Measurements from ENCODE around the gene METTL3. TPM values are rescaled to one million over a fixed set of nuclear protein-coding genes. Genes with fewer than 3 reads are reported as not detected.

The METTL3 gene
- total and polyA plus RNA-seq, 2 of the 4 experiments (the other 2 are of a cell fraction), result 90.6 to 109 TPM

GRCh38 chr14:21526672-21527317 is 15.7 kb upstream of the METTL3 start:
- CTCF ChIA-PET, result interaction anchor here (0.6 to 1.5 kb wide), 4 partner anchors 10 to 30 kb away, joined by 4 to 11 read pairs (median 4); partner anchors contain the start of gene METTL3
- Histone ChIP-seq H3K27ac (ENCODE audit: insufficient read depth, low read length) (no peak overlapping the region), H4K8ac (ENCODE audit: low read depth in 2 of 2, low read length in 2 of 2) (0 out of 4 replicates have a peak overlapping the region, but pooled peaks of 1 of the 2 experiments have one; percentile 14), H3K9me1 (ENCODE audit: insufficient read depth, low read length) (peaks cover 4% of the 10 kb centered on the region), H3K23ac (ENCODE audit: low read depth, low read length) (no peak overlapping the region), H4K91ac (ENCODE audit: insufficient read depth, low read depth, low read length) (no peak overlapping the region), H2AK5ac (ENCODE audit: low read depth, low read length) (no peak overlapping the region), H3K79me1 (ENCODE audit: low read depth in 1 of 2, low read length in 2 of 2) (peaks cover 0 to 19% of the 10 kb centered on the region in 2 experiments; a peak in 2 of 4 replicates), H3K18ac (ENCODE audit: low read depth, low read length) (no peak overlapping the region), H3K9me3 (ENCODE audit: control insufficient read depth, insufficient read depth, low read length) (no peaks in the 10 kb centered on the region), H3K56ac (ENCODE audit: extremely low read depth, insufficient read depth, low read length) (no peak overlapping the region), H2AFZ (replicated peaks; ENCODE audit: low read length, poor library complexity) (peak overlapping the region; percentile 96), H3K4me2 (ENCODE audit: low read depth, low read length) (peak overlapping the region; percentile 95), H2BK120ac (ENCODE audit: low read depth, low read length) (no peak overlapping the region), H3K27me3 (ENCODE audit: control insufficient read depth, insufficient read depth, low read length) (peaks cover 7% of the 10 kb centered on the region), H3K4me1 (ENCODE audit: control insufficient read depth, insufficient read depth, low read length) (peaks cover 2% of the 10 kb centered on the region), H2BK5ac (ENCODE audit: low read depth, low read length, poor library complexity, severe bottlenecking) (no peak overlapping the region), H2BK15ac (ENCODE audit: low read depth, low read length) (no peak overlapping the region), H2AK9ac (replicated peaks; ENCODE audit: low read depth, low read length, poor library complexity) (peak overlapping the region; percentile 58), H3K4me3 (ENCODE audit: insufficient read depth, low read depth, low read length) (peak overlapping the region; percentile 100), H4K5ac (ENCODE audit: low read depth, low read length) (no peak overlapping the region), H2BK20ac (ENCODE audit: low read depth, low read length) (no peak overlapping the region), H3K36me3 (ENCODE audit: control insufficient read depth, insufficient read depth, low read length) (peaks cover 15% of the 10 kb centered on the region; the same call in 1 of the 2 replicates), H4K20me1 (ENCODE audit: insufficient read depth, low read length) (no peaks in the 10 kb centered on the region; the same call in 1 of the 2 replicates), H3K14ac (replicated peaks; ENCODE audit: low read depth, low read length) (no peak overlapping the region), H3K4ac (ENCODE audit: low read depth, low read length) (no peak overlapping the region), H3K9ac (ENCODE audit: low read depth, low read length) (no peak overlapping the region)
- BruUV-seq (replicated peaks), result no TSS peak
- dilution Hi-C loops (cut with HindIII; ENCODE audit: low sequenced_read_pairs, unreplicated experiment), result no loop called here
- ATAC-seq (ENCODE audit: low read depth) (no peak), DNase-seq (no peak)
- intact Hi-C loops (cut with micrococcal nuclease), result no loop called here
- 37% methylated on average over 3 of the region's 13 CpGs; no CpG with 5 or more reads in 1 of the 2 experiments for WGBS, 2 experiments (ENCODE audit: extremely low coverage in 2 of 2, insufficient read length in 1 of 2)
- POLR2A ChIA-PET (ENCODE audit: unreplicated experiment), result interaction anchor here (0.6 to 1.1 kb wide), 3 partner anchors 8 to 16 kb away, joined by 3 to 4 read pairs (median 3); partner anchors contain the start of gene METTL3
- in situ Hi-C loops (cut with MboI; ENCODE audit: low sequenced_read_pairs), result no loop called here
- TF ChIP-seq, protein P1, sequence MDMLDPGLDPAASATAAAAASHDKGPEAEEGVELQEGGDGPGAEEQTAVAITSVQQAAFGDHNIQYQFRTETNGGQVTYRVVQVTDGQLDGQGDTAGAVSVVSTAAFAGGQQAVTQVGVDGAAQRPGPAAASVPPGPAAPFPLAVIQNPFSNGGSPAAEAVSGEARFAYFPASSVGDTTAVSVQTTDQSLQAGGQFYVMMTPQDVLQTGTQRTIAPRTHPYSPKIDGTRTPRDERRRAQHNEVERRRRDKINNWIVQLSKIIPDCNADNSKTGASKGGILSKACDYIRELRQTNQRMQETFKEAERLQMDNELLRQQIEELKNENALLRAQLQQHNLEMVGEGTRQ (IDR thresholded peaks at IDR 0.05; ENCODE audit: low read depth, low read length), result no peak
- no peak for TF ChIP-seq RCOR1 (IDR thresholded peaks at IDR 0.05; ENCODE audit: insufficient replicate concordance, low read length)
- TF ChIP-seq CHD1 (IDR thresholded peaks at IDR 0.05; ENCODE audit: low read depth, low read length), result no peak
- TF ChIP-seq MAFK (IDR thresholded peaks at IDR 0.05; ENCODE audit: low read depth, low read length), result no peak
- no peak for TF ChIP-seq NFE2L2 (IDR thresholded peaks at IDR 0.05; ENCODE audit: low read depth, low read length)
- no peak for TF ChIP-seq BHLHE40 (IDR thresholded peaks at IDR 0.05; ENCODE audit: low read depth, low read length)
- no peak for TF ChIP-seq FOS (IDR thresholded peaks at IDR 0.05; ENCODE audit: low read depth, low read length)
- no peak for TF ChIP-seq RFX5 (IDR thresholded peaks at IDR 0.05; ENCODE audit: low read depth, low read length)
- no peak for TF ChIP-seq POLR2A (IDR thresholded peaks at IDR 0.05; ENCODE audit: low read depth, low read length)
- TF ChIP-seq MAZ (IDR thresholded peaks at IDR 0.05; ENCODE audit: borderline replicate concordance, low read depth, low read length), result no peak
- TF ChIP-seq SMC3 (IDR thresholded peaks at IDR 0.05; ENCODE audit: low read depth, low read length), result no peak
- TF ChIP-seq, protein P2, sequence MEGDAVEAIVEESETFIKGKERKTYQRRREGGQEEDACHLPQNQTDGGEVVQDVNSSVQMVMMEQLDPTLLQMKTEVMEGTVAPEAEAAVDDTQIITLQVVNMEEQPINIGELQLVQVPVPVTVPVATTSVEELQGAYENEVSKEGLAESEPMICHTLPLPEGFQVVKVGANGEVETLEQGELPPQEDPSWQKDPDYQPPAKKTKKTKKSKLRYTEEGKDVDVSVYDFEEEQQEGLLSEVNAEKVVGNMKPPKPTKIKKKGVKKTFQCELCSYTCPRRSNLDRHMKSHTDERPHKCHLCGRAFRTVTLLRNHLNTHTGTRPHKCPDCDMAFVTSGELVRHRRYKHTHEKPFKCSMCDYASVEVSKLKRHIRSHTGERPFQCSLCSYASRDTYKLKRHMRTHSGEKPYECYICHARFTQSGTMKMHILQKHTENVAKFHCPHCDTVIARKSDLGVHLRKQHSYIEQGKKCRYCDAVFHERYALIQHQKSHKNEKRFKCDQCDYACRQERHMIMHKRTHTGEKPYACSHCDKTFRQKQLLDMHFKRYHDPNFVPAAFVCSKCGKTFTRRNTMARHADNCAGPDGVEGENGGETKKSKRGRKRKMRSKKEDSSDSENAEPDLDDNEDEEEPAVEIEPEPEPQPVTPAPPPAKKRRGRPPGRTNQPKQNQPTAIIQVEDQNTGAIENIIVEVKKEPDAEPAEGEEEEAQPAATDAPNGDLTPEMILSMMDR (conservative IDR thresholded peaks at IDR 0.05; ENCODE audit: low read depth, low read length), result no peak
- TF ChIP-seq ELK1 (IDR thresholded peaks at IDR 0.05; ENCODE audit: borderline replicate concordance, low read depth, low read length), result no peak
- no peak for TF ChIP-seq MXI1 (IDR thresholded peaks at IDR 0.05; ENCODE audit: borderline replicate concordance, low read depth, low read length)
- no peak for TF ChIP-seq RAD21 (IDR thresholded peaks at IDR 0.05; ENCODE audit: low read length)
